Measurements from ENCODE around the gene LAPTM5. TPM values are rescaled to one million over a fixed set of nuclear protein-coding genes. Genes with fewer than 3 reads are reported as not detected.

LAPTM5 gene
- total RNA-seq, 1 experiment from 2014 or later: not detected

DNA sequence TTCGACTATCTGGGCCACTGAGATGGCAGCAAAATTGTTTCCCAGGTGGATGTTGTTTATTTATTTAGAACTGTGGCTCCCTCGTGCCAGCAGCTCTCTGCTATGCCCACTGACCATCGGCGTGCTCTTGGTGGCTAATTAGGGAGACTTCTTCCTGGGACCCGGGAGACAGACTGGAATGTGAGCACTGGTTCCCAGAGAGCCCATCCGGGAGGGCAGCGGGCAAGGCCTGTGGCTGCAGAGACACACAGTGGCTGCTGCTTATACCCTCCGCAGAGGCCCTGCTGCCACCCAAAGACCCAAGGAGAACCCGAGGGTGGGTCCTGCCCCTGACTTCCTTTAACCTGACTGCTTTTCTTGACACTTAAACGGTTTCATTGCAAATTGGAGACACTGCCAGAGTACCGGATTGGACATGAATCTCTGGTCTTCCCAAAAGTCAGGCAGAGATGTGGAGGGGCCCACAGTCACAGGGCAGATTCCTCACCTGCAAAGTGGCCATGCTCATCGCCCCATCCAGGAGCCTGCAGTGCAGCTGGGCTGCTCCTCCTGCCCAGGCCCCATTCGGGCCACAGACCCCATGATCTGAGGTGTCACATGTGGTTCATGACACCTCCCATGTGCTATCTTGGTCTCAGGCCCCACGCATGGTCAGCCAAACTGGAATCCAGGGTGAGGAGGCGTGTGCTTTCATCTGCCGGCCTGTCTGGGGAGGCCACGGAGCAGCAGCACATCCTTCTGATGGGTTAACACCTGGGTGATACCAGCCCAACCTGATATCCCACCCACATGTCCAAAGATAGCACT lies 28.5 kb downstream of the LAPTM5 start:
- Histone ChIP-seq H3K36me3 (ENCODE audit: insufficient read depth, low read length, poor library complexity, severe bottlenecking) (no peaks in the 10 kb centered on the region), H3K4me3 (ENCODE audit: low read depth, low read length, poor library complexity, severe bottlenecking) (no peak overlapping the region), H3K27me3 (replicated peaks; ENCODE audit: insufficient read depth, low read depth, low read length, poor library complexity) (no peaks in the 10 kb centered on the region), H3K9me3 (ENCODE audit: low read depth, low read length, poor library complexity, severe bottlenecking) (no peaks in the 10 kb centered on the region), H3K27ac (ENCODE audit: low read depth, low read length, poor library complexity, severe bottlenecking) (no peak overlapping the region), H3K4me1 (ENCODE audit: insufficient read depth, low read length, poor library complexity, severe bottlenecking) (no peaks in the 10 kb centered on the region)
- POLR2A ChIA-PET (ENCODE audit: low non-redundant PET): no interaction called here
- intact Hi-C loops (cut with micrococcal nuclease; ENCODE audit: unreplicated experiment): no loop called here
- BruUV-seq (replicated peaks): no TSS peak
- no peak for TF ChIP-seq EZH2 (IDR thresholded peaks at IDR 0.05; ENCODE audit: borderline replicate concordance, low read depth, low read length, poor library complexity, severe bottlenecking)
- TF ChIP-seq, protein P1, sequence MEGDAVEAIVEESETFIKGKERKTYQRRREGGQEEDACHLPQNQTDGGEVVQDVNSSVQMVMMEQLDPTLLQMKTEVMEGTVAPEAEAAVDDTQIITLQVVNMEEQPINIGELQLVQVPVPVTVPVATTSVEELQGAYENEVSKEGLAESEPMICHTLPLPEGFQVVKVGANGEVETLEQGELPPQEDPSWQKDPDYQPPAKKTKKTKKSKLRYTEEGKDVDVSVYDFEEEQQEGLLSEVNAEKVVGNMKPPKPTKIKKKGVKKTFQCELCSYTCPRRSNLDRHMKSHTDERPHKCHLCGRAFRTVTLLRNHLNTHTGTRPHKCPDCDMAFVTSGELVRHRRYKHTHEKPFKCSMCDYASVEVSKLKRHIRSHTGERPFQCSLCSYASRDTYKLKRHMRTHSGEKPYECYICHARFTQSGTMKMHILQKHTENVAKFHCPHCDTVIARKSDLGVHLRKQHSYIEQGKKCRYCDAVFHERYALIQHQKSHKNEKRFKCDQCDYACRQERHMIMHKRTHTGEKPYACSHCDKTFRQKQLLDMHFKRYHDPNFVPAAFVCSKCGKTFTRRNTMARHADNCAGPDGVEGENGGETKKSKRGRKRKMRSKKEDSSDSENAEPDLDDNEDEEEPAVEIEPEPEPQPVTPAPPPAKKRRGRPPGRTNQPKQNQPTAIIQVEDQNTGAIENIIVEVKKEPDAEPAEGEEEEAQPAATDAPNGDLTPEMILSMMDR (conservative IDR thresholded peaks at IDR 0.05; ENCODE audit: low read depth, low read length): no peak
- CTCF ChIA-PET: no interaction called here
- no peak for DNase-seq (ENCODE audit: low spot score)

DNA sequence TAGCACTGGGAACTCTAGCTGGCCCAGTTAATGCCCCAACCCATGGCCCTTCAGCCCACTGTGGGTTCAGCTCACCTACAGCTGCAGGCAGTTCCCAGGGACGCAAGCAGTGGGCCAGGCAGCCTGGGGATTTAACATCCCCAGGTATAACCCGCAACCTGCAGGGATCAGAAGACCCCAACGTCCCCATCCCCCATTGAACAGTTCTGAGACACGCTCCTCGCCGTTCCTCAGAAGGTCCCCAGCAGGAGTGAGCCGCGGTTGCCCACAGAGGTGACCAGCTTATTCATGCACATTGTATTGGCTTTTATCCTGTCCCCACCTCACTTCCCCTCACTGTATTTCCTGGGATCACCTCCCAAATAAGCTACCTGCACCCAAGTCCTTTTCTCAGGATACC lies 29.2 kb downstream of the LAPTM5 start:
- no TSS peak for BruUV-seq (replicated peaks)
- intact Hi-C loops (cut with micrococcal nuclease; ENCODE audit: unreplicated experiment): no loop called here
- Histone ChIP-seq H3K9me3 (ENCODE audit: low read depth, low read length, poor library complexity, severe bottlenecking) (no peaks in the 10 kb centered on the region), H3K36me3 (ENCODE audit: insufficient read depth, low read length, poor library complexity, severe bottlenecking) (no peaks in the 10 kb centered on the region), H3K4me1 (ENCODE audit: insufficient read depth, low read length, poor library complexity, severe bottlenecking) (no peaks in the 10 kb centered on the region), H3K4me3 (ENCODE audit: low read depth, low read length, poor library complexity, severe bottlenecking) (no peak overlapping the region), H3K27me3 (replicated peaks; ENCODE audit: insufficient read depth, low read depth, low read length, poor library complexity) (no peaks in the 10 kb centered on the region), H3K27ac (ENCODE audit: low read depth, low read length, poor library complexity, severe bottlenecking) (no peak overlapping the region)
- POLR2A ChIA-PET (ENCODE audit: low non-redundant PET): no interaction called here
- DNase-seq (ENCODE audit: low spot score): no peak
- no peak for TF ChIP-seq EZH2 (IDR thresholded peaks at IDR 0.05; ENCODE audit: borderline replicate concordance, low read depth, low read length, poor library complexity, severe bottlenecking)
- TF ChIP-seq, protein P1 (conservative IDR thresholded peaks at IDR 0.05; ENCODE audit: low read depth, low read length): no peak
- CTCF ChIA-PET: interaction anchor here (1.3 kb wide), 1 partner anchor 50 kb away, joined by 4 read pairs; no protein-coding TSS in a partner anchor

DNA sequence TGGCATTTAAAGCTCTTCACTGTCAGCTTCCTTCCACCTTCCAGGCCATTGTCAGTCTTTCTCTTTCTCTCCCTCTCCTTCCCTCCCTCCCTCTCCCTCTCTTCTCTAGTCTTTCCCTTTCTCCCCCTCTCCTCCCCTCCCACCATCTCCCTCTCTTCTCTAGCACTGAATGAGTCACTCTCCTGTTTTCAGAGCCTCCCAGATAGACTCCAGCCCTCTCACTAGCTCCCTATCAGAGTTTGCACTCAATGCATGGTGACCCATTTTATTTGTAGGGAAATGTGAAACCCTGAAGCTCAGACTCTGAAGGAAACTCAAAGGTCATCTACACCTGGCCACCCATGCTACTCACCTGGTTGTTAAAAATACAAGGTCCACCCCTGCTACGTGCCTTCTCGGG lies 29.8 kb downstream of the LAPTM5 start:
- intact Hi-C loops (cut with micrococcal nuclease; ENCODE audit: unreplicated experiment): no loop called here
- ChIA-PET POLR2A (ENCODE audit: low non-redundant PET) (interaction anchor here (0.6 kb wide), 1 partner anchor 56 kb away, joined by 3 read pairs; no protein-coding TSS in a partner anchor), CTCF (interaction anchor here (1.3 kb wide), 1 partner anchor 51 kb away, joined by 4 read pairs; no protein-coding TSS in a partner anchor)
- DNase-seq (ENCODE audit: low spot score): no peak
- Histone ChIP-seq H3K9me3 (ENCODE audit: low read depth, low read length, poor library complexity, severe bottlenecking) (no peaks in the 10 kb centered on the region), H3K36me3 (ENCODE audit: insufficient read depth, low read length, poor library complexity, severe bottlenecking) (no peaks in the 10 kb centered on the region), H3K4me1 (ENCODE audit: insufficient read depth, low read length, poor library complexity, severe bottlenecking) (no peaks in the 10 kb centered on the region), H3K27ac (ENCODE audit: low read depth, low read length, poor library complexity, severe bottlenecking) (no peak overlapping the region), H3K27me3 (replicated peaks; ENCODE audit: insufficient read depth, low read depth, low read length, poor library complexity) (no peaks in the 10 kb centered on the region), H3K4me3 (ENCODE audit: low read depth, low read length, poor library complexity, severe bottlenecking) (no peak overlapping the region)
- no TSS peak for BruUV-seq (replicated peaks)
- TF ChIP-seq, protein P1 (conservative IDR thresholded peaks at IDR 0.05; ENCODE audit: low read depth, low read length): no peak
- TF ChIP-seq EZH2 (IDR thresholded peaks at IDR 0.05; ENCODE audit: borderline replicate concordance, low read depth, low read length, poor library complexity, severe bottlenecking): no peak

All from A673 (cell line).